GM12878 (cell line): ENCODE measurements around the gene GPR87.

Source experiments
- ATF7 ChIP-seq: fragments of 450-650 bp; IDR thresholded peaks from 2 replicates; pipeline ENCODE4 v1.6.1; 2016; ENCODE audit warnings: low read depth, mild to moderate bottlenecking
- BCLAF1 ChIP-seq: fragments of 450-650 bp; IDR thresholded peaks from 2 replicates; pipeline ENCODE4 v1.6.1; 2017; ENCODE audit warnings: antibody characterized with exemption, mild to moderate bottlenecking, moderate library complexity
- CEBPB ChIP-seq, 2 experiments: fragments of 150-350 bp in 1 of 2; IDR thresholded peaks; 2 replicates each; pipeline ENCODE4 v1.6.1; 2012 to 2014; ENCODE audit warnings: low read depth in 2 of 2, low read length in 2 of 2, borderline replicate concordance in 1 of 2, inconsistent platforms in 1 of 2
- CREB1 ChIP-seq: IDR thresholded peaks from 2 replicates; pipeline ENCODE4 v1.6.1; 2012; ENCODE audit warnings: low read depth, mild to moderate bottlenecking, inconsistent platforms
- CTCF ChIP-seq, 3 experiments: IDR thresholded peaks in 2 of 3; conservative IDR thresholded peaks in 1 of 3; 2 replicates each; pipeline ENCODE4 v1.5.1; 2011; ENCODE audit warnings: low read depth in 3 of 3, low read length in 3 of 3, mild to moderate bottlenecking in 3 of 3, control low read depth in 2 of 3, moderate library complexity in 2 of 3, inconsistent platforms in 1 of 3, mixed read lengths in 1 of 3; ENCODE audit not compliant: control insufficient read depth in 2 of 3, insufficient read depth in 1 of 3; ENCODE audit errors: extremely low read depth in 1 of 3
- DPF2 ChIP-seq: fragments of 450-650 bp; IDR thresholded peaks from 2 replicates; pipeline ENCODE4 v1.6.1; 2017; ENCODE audit warnings: mild to moderate bottlenecking
- FOXM1 ChIP-seq: IDR thresholded peaks from 2 replicates; pipeline ENCODE4 v1.6.1; 2012; ENCODE audit warnings: low read depth, mild to moderate bottlenecking, inconsistent platforms, low read length, moderate library complexity
- HDAC2 ChIP-seq: fragments of 200-600 bp; sonication (generic); IDR thresholded peaks from 2 replicates; pipeline ENCODE4 v1.6.1; 2017
- NR2F1 ChIP-seq: fragments of 450-650 bp; conservative IDR thresholded peaks from 2 replicates; pipeline ENCODE4 v1.6.1; 2017; ENCODE audit warnings: mild to moderate bottlenecking
- POLR2AphosphoS5 ChIP-seq: IDR thresholded peaks from 2 replicates; pipeline ENCODE4 v1.6.1; 2011; ENCODE audit warnings: mild to moderate bottlenecking, low read length, inconsistent platforms
- TAF1 ChIP-seq: IDR thresholded peaks from 2 replicates; pipeline ENCODE4 v1.6.1; 2011; ENCODE audit warnings: mild to moderate bottlenecking, low read depth, low read length, borderline replicate concordance

GRCh38 chr3:151331696-151332095 lies 15.1 kb upstream of the GPR87 start:
- no peak for TF ChIP-seq HDAC2
- TF ChIP-seq FOXM1 = no peak
- TF ChIP-seq CTCF (IDR thresholded peaks at IDR 0.05 in 2 of 3, conservative IDR thresholded peaks at IDR 0.05 in 1 of 3; ENCODE audit: control insufficient read depth in 2 of 3, extremely low read depth in 1 of 3, insufficient read depth in 1 of 3, low read depth in 3 of 3, low read length in 3 of 3) = no peak
- TF ChIP-seq TAF1 = no peak
- TF ChIP-seq POLR2AphosphoS5 = no peak
- TF ChIP-seq BCLAF1 = no peak
- no peak for TF ChIP-seq CREB1
- no peak for TF ChIP-seq NR2F1
- no peak for TF ChIP-seq ATF7
- no peak for TF ChIP-seq CEBPB (IDR thresholded peaks at IDR 0.05; ENCODE audit: borderline replicate concordance in 1 of 2, low read depth in 2 of 2, low read length in 2 of 2)
- TF ChIP-seq DPF2 = no peak
